Dedifferentiated amniotic fluid mesenchymal stem cell (primary cell): Measurements from ENCODE around the gene SETD4.
A peak's percentile ranks its signal among the peaks of the same experiment; 100 is the strongest.
"Not testable (repeated sequence)": the region's sequence is repeated elsewhere in the genome, so short reads cannot be mapped to it uniquely, and the experiment has no call there.

Experiments used
- DNase-seq: peaks from one replicate; pipeline ENCODE4 v3.0.0-alpha.2; 2016; ENCODE audit errors: extremely low spot score

SETD4 gene, protein sequence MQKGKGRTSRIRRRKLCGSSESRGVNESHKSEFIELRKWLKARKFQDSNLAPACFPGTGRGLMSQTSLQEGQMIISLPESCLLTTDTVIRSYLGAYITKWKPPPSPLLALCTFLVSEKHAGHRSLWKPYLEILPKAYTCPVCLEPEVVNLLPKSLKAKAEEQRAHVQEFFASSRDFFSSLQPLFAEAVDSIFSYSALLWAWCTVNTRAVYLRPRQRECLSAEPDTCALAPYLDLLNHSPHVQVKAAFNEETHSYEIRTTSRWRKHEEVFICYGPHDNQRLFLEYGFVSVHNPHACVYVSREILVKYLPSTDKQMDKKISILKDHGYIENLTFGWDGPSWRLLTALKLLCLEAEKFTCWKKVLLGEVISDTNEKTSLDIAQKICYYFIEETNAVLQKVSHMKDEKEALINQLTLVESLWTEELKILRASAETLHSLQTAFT

GRCh38 chr21:36060159-36060921 lies at the start of gene SETD4:
TSS of gene SETD4 (minus strand) at chr21:36060526. CDS start at chr21:36058888, 1,638 bp downstream.
- peak; percentile 88 for DNase-seq

DNA sequence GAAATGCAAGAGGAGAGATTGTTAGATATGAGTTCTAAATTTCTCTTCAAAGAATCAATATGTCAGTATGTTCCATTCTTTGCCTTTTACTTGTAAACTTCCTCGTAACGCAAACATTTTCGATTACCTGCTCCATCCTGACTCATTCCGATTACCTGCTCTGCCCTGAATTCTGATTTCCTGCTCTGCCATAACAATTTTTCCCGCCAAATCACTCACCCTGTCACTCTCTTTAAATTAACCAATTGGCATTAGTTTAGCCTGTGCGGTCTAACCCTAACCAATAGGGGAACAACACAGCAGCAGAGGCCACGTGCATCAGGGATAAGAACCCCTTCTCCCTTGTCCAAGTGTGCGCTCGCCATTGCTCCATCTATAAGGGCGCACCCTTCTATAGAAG lies 49.5 kb upstream of the SETD4 start:
- DNase-seq: no peak

GRCh38 chr21:36105327-36105842 lies 45.1 kb upstream of the SETD4 start:
- DNase-seq: no peak

GRCh38 chr21:36104317-36105300 lies 44.3 kb upstream of the SETD4 start:
- no peak for DNase-seq

GRCh38 chr21:36103434-36103833 lies 43.1 kb upstream of the SETD4 start:
- DNase-seq: no peak

GRCh38 chr21:36100971-36101641 lies 40.8 kb upstream of the SETD4 start:
- DNase-seq: no peak

GRCh38 chr21:36099695-36100211 lies 39.4 kb upstream of the SETD4 start:
- not testable (repeated sequence) for DNase-seq

GRCh38 chr21:36099000-36099399 lies 38.7 kb upstream of the SETD4 start:
- DNase-seq: no peak

- DNase-seq: no peak
Measured at GRCh38 chr21:36098182-36098532, 37.8 kb upstream of the SETD4 start.

DNA sequence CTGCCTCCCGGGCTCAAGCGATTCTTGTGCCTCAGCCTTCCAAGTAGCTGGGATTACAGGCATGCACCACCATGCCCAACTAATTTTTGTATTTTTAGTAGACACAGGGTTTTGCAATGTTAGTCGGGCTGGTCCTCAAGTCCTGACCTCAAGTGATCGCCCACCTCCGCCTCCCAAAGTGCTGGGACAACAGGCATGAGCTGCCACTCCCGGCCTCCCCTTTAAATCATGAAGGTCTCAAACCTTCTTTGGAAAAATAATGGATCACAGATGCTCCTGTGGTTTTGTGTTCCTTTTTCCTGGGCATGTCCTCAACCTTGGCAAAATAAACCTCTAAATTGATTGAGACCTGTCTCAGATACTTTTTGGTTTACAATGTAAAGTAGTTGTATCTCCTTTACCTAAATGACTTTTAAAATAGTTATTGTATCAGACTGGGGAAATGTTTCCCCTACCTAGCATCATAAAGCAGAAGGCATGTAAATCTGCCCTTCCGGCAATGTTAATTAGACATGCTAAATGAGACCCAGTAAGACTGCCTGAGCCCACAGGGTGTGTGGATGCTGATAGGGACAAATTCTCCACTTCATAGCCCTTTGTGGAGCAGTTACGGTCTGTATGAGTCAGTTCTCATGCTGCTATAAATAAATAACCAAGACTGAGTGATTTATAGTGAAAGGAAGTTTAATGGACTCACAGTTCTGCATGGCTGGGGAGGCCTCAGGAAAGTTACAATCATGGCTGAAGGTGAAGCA lies 37.3 kb upstream of the SETD4 start:
- DNase-seq: no peak

- DNase-seq: no peak
Measured at GRCh38 chr21:36096398-36097290, 36.3 kb upstream of the SETD4 start.

GRCh38 chr21:36093512-36093911 lies 33.2 kb upstream of the SETD4 start:
- no peak for DNase-seq

- no peak for DNase-seq
Measured at GRCh38 chr21:36092681-36093080, 32.4 kb upstream of the SETD4 start.

- DNase-seq: no peak
Measured at GRCh38 chr21:36089946-36090345, 29.6 kb upstream of the SETD4 start.

GRCh38 chr21:36087362-36088138 lies 27.2 kb upstream of the SETD4 start:
- DNase-seq: no peak

- DNase-seq: no peak
Measured at GRCh38 chr21:36082237-36082664, 21.9 kb upstream of the SETD4 start.

GRCh38 chr21:36080386-36080785 lies 20.1 kb upstream of the SETD4 start:
- no peak for DNase-seq

GRCh38 chr21:36079671-36080070 lies 19.3 kb upstream of the SETD4 start:
- DNase-seq: no peak
